Mucosa of descending colon (tissue), 3 donors: ENCODE results near the gene FOXM1. TPM values are rescaled to one million over a fixed set of nuclear protein-coding genes. Genes with fewer than 3 reads are reported as not detected.

Experiments used
- ATAC-seq: fragments of 200-7000 bp; cut with Tn5 transposase; one replicate; pipeline ENCODE4 v1.9.1; 2020; ENCODE audit warnings: mild to moderate bottlenecking, moderate library complexity
- DNase-seq, 3 donors: peaks; one replicate each; pipeline ENCODE4 v3.0.0-alpha.2; 2020
- H3K36me3 ChIP-seq: fragments of 200-600 bp; one replicate; pipeline ENCODE4 v1.8.0; 2021; ENCODE audit warnings: low read depth, mild to moderate bottlenecking
- H3K4me1 ChIP-seq: fragments of 200-600 bp; one replicate; pipeline ENCODE4 v1.8.0; 2021; ENCODE audit warnings: low read depth, mild to moderate bottlenecking
- H3K4me3 ChIP-seq: fragments of 200-600 bp; one replicate; pipeline ENCODE4 v1.8.0; 2021; ENCODE audit warnings: mild to moderate bottlenecking
- H3K9me3 ChIP-seq: fragments of 200-600 bp; one replicate; pipeline ENCODE4 v1.8.0; 2021; ENCODE audit warnings: mild to moderate bottlenecking
- intact Hi-C, 2 donors: fragments of 100-400 bp; cut with DNase I in 1 of 2; cut with micrococcal nuclease in 1 of 2; formaldehyde crosslinking; loops; one replicate each; pipeline versions ENCODE4 v1.11.0 to v1.11.1; 2022; cut with DNase I, micrococcal nuclease
- total RNA-seq, 3 donors: library from RNA; stranded (reverse); fragmentation: NEBNext Ultra II Directional in 2 of 3; extraction: Animal tissue kit (Norgen Biotek cat#: 25700) in 2 of 3; gene quantifications; one replicate each; pipeline versions ENCODE4 v1.2.1 to v1.2.4, GENCODE V29; 2021 to 2023
- TF ChIP-seq, protein P1 (sequence below): fragments of 200-600 bp; IDR thresholded peaks from one replicate; pipeline ENCODE4 v1.8.0; 2022; ENCODE audit warnings: antibody characterized with exemption, mild to moderate bottlenecking
- donor health status: DM: no; HTN: no; CAD: no; lungs with moderate emphysema.
- donor health status: DM: no; HTN: no; CAD: no.
- donor health status: DM: no; HTN: yes; CAD: no.

Gene FOXM1
- total RNA-seq, 3 donors from 2014 or later, result 6.3 to 30.0 (median 7.7) TPM

DNA sequence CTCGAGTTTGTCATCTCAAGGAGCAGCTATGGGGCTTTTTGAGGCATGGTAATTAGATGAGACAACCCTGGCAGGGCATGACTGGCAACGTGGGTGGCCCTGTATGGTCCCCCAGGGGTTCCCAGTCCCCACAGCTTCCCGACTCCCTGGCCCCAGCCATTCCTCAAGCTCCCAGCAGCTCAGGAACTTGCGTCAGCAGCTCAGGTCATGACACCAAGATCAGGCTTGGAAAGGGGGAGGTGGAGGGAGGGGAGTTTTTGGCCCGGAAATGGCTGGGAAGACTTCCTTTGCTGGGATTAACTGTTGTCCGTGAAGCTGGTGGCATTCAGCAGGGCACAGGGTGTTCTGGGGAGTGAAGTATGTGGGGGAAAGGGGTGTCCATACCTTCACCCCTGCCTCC is 31.7 kb downstream of the FOXM1 start:
- TF ChIP-seq, protein P1, sequence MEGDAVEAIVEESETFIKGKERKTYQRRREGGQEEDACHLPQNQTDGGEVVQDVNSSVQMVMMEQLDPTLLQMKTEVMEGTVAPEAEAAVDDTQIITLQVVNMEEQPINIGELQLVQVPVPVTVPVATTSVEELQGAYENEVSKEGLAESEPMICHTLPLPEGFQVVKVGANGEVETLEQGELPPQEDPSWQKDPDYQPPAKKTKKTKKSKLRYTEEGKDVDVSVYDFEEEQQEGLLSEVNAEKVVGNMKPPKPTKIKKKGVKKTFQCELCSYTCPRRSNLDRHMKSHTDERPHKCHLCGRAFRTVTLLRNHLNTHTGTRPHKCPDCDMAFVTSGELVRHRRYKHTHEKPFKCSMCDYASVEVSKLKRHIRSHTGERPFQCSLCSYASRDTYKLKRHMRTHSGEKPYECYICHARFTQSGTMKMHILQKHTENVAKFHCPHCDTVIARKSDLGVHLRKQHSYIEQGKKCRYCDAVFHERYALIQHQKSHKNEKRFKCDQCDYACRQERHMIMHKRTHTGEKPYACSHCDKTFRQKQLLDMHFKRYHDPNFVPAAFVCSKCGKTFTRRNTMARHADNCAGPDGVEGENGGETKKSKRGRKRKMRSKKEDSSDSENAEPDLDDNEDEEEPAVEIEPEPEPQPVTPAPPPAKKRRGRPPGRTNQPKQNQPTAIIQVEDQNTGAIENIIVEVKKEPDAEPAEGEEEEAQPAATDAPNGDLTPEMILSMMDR, result no peak
- Histone ChIP-seq H3K4me3 (no peak overlapping the region), H3K9me3 (no peaks in the 10 kb centered on the region), H3K36me3 (no peaks in the 10 kb centered on the region), H3K4me1 (peaks cover 3% of the 10 kb centered on the region)
- DNase-seq (no peak), ATAC-seq (no peak)
- intact Hi-C loops, result no loop called here

DNA sequence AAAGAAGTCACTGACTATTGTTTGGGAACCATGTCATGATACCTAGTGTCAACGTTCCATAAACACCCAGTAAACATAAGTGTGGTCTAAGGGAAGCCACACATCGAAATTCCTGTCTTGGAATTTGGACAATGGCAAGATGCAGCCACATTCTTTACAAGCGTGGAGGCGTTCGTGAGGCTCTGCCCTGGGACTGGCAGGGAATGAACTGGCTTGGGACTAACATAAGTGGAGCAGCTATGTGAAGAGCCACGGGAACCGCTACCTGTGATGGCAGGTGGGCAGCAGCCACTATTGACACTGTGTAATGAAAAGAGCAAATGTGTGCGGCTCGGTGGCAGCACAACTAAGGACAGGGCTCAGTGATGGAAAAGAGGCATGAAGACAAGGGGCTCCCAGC is 32.2 kb downstream of the FOXM1 start:
- no peak overlapping the region for H3K4me3 ChIP-seq
- no peaks in the 10 kb centered on the region for H3K9me3 ChIP-seq
- no peaks in the 10 kb centered on the region for H3K36me3 ChIP-seq
- intact Hi-C loops, result no loop called here
- DNase-seq (no peak), ATAC-seq (no peak)
- no peaks in the 10 kb centered on the region for H3K4me1 ChIP-seq
- TF ChIP-seq, protein P1, result no peak

DNA sequence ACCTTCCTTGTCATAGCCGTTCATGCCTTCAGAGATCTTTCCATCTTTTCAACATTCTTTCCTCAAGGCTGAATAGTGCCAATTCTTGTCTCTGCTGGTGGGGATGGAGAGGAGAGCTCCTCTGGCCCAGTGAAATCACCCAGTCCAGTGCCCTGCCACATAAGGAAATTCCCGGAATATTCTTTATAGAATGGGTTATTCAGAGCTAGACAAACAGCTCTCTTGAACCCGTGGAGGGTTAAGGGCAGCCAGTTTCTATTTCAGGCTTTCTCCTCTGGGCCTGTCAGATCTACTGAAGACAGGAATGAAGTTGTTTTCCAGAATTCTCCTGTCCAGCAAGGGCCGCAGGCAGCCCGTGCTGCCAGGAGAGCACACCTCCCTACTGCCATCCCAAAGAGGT is 34.0 kb downstream of the FOXM1 start:
- Histone ChIP-seq H3K4me1 (no peaks in the 10 kb centered on the region), H3K9me3 (no peaks in the 10 kb centered on the region), H3K36me3 (no peaks in the 10 kb centered on the region), H3K4me3 (no peak overlapping the region)
- TF ChIP-seq, protein P1, result no peak
- no peak for DNase-seq
- ATAC-seq, result no peak
- intact Hi-C loops, result no loop called here

DNA sequence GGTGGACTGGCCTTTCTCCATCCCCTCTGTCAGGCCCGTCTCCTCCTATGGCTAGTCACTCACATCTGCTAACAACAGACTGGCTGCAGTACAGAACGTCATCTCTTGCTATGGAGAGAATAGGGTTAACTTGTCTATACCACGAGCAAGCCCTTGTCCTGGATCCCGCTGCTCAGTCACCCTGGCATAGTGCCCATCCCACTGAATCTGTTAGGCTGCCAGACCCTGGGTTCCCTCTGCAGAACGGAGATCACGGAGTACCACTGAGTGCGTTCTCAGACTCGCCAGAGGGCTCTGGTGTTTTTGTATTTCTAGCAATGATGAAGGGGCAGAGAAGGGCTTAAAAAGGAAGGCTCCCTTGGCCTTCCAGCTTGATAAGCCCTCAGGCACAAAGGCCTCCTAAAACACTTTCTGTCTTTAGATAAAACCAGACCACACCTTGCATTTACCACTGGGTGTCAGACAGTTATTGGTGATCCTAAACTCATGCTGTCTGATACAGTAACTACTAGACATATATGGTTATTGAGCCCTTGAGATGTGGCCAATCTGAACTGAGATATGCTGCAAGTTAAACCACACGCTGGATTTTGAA is 35.8 kb downstream of the FOXM1 start:
- H3K9me3 ChIP-seq, result no peaks in the 10 kb centered on the region
- intact Hi-C loops, result no loop called here
- no peak overlapping the region for H3K4me3 ChIP-seq
- no peak for DNase-seq
- no peaks in the 10 kb centered on the region for H3K4me1 ChIP-seq
- no peak for ATAC-seq
- H3K36me3 ChIP-seq, result no peaks in the 10 kb centered on the region
- TF ChIP-seq, protein P1, result no peak

DNA sequence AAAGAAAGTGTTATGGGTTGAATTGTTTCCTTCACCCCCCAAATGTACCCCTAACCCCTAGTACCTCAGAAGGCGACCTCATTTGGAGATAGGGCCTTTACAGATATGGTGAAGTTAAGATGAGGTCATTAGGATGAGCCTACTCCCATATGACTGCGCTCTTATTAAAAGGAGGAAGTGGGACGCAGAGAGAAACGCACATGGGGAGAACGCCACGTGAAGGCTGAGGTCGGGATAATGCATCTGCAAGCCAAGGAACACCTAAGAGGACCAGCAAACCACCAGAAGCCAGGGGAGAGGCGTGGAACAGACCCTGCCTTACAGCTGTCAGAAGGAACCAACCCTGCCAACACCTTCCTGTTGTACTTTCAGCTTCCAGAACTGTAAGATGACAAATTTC is 40.4 kb downstream of the FOXM1 start:
- no peaks in the 10 kb centered on the region for H3K4me1 ChIP-seq
- TF ChIP-seq, protein P1, result no peak
- H3K9me3 ChIP-seq, result no peaks in the 10 kb centered on the region
- no peak for DNase-seq
- H3K4me3 ChIP-seq, result no peak overlapping the region
- no peak for ATAC-seq
- intact Hi-C loops, result no loop called here
- no peaks in the 10 kb centered on the region for H3K36me3 ChIP-seq
